Endothelial cell of umbilical vein (primary cell): Measurements from ENCODE around the gene SLC2A11. TPM values are rescaled to one million over a fixed set of nuclear protein-coding genes. Genes with fewer than 3 reads are reported as not detected.

Source experiments
- BruUV-seq: library from RNA; stranded (reverse); fragments of 400-500 nt; replicated peaks from 2 replicates; lab custom pipeline; 2021; lab: Mats Ljungman, UMichigan
- CTCF ChIA-PET: fragments of 300-600, 350-600 bp; sonication (Branson Sonifier 250); formaldehyde crosslinking; loops from one replicate; lab custom pipeline; 2021; ENCODE audit warnings: antibody characterized with exemption, inconsistent platforms; lab: Charles Lee
- POLR2A ChIA-PET: fragments of 300-600, 350-600 bp; sonication (Branson Sonifier 250); formaldehyde crosslinking; loops from one replicate; lab custom pipeline; 2021; ENCODE audit warnings: antibody characterized with exemption, inconsistent platforms; lab: Charles Lee
- DNase-seq: peaks from one replicate; pipeline ENCODE4 v3.0.0-alpha.2; 2011; ENCODE audit warnings: low read depth, low spot score
- FAIRE-seq: peaks from 2 replicates; lab custom pipeline; 2011; peaks lifted over from hg19 to GRCh38; lab: Jason Lieb, UNC
- H2AFZ ChIP-seq: 2 replicates; pipeline ENCODE4 v1.6.0; 2012; ENCODE audit warnings: low read depth, low read length, control low read depth, inconsistent platforms
- H3K27ac ChIP-seq: 2 replicates; pipeline ENCODE4 v1.5.1; 2011; ENCODE audit warnings: low read depth, mild to moderate bottlenecking, control low read depth, low read length, moderate library complexity; ENCODE audit not compliant: insufficient read depth
- H3K27me3 ChIP-seq, 2 experiments: 2 replicates each; pipeline versions ENCODE4 v1.6.0 to v1.6.1; 2011; ENCODE audit warnings: low read length in 2 of 2, mixed read lengths in 1 of 2; ENCODE audit not compliant: control insufficient read depth in 2 of 2, insufficient read depth in 2 of 2
- H3K36me3 ChIP-seq, 2 experiments: 2 replicates in 1 of 2; 3 replicates in 1 of 2; pipeline ENCODE4 v1.5.1; 2011; ENCODE audit warnings: low read length in 2 of 2, mild to moderate bottlenecking in 1 of 2, moderate library complexity in 1 of 2; ENCODE audit not compliant: control insufficient read depth in 2 of 2, insufficient read depth in 2 of 2; ENCODE audit errors: extremely low read depth in 1 of 2
- H3K4me1 ChIP-seq: 3 replicates; pipeline ENCODE4 v1.5.1; 2011; ENCODE audit warnings: mild to moderate bottlenecking, low read length; ENCODE audit not compliant: control insufficient read depth, insufficient read depth; ENCODE audit errors: extremely low read depth
- H3K4me2 ChIP-seq: 2 replicates; pipeline ENCODE4 v1.6.1; 2011; ENCODE audit warnings: low read length, control low read depth, mixed read lengths; ENCODE audit not compliant: insufficient read depth
- H3K4me3 ChIP-seq, 3 experiments: fragments of 200-600 bp in 1 of 3; sonication (generic), shearing (Covaris generic) in 1 of 3; replicated peaks in 1 of 3; 2 replicates each; pipeline ENCODE4 v1.5.1; 2011 to 2016; ENCODE audit warnings: control low read depth in 3 of 3, low read length in 3 of 3, mild to moderate bottlenecking in 2 of 3, inconsistent platforms in 1 of 3, low read depth in 1 of 3, moderate library complexity in 1 of 3; ENCODE audit not compliant: insufficient read depth in 1 of 3
- H3K79me2 ChIP-seq: 2 replicates; pipeline ENCODE4 v1.6.0; 2012; ENCODE audit warnings: low read length, inconsistent platforms; ENCODE audit not compliant: control insufficient read depth, insufficient read depth
- H3K9ac ChIP-seq: replicated peaks from 2 replicates; pipeline ENCODE3; 2011; ENCODE audit warnings: low read length, control low read depth; ENCODE audit not compliant: insufficient read depth; ENCODE audit errors: extremely low read depth
- H3K9me1 ChIP-seq: replicated peaks from 3 replicates; pipeline ENCODE4 v1.6.0; 2011; ENCODE audit warnings: mild to moderate bottlenecking, low read length; ENCODE audit not compliant: control insufficient read depth, insufficient read depth; ENCODE audit errors: extremely low read depth
- H3K9me3 ChIP-seq: replicated peaks from 2 replicates; pipeline ENCODE4 v1.5.1; 2012; ENCODE audit warnings: low read length, inconsistent platforms; ENCODE audit not compliant: control insufficient read depth, insufficient read depth
- H4K20me1 ChIP-seq: replicated peaks from 2 replicates; pipeline ENCODE3; 2011; ENCODE audit warnings: mild to moderate bottlenecking, low read length; ENCODE audit not compliant: control insufficient read depth, insufficient read depth; ENCODE audit errors: extremely low read depth
- CTCF ChIP-seq, 2 donors: IDR thresholded peaks; 1 replicate in 1 of 2; 2 replicates in 1 of 2; pipeline ENCODE4 v1.5.1; 2011; ENCODE audit warnings: low read length in 2 of 2, mild to moderate bottlenecking in 2 of 2, moderate library complexity in 2 of 2, control low read depth in 1 of 2, inconsistent platforms in 1 of 2, low read depth in 1 of 2; ENCODE audit not compliant: insufficient read depth in 1 of 2; ENCODE audit errors: extremely low read depth in 1 of 2
- EZH2 ChIP-seq: IDR thresholded peaks from 2 replicates; pipeline ENCODE4 v1.6.1; 2012; ENCODE audit warnings: borderline replicate concordance, low read depth, mild to moderate bottlenecking, moderate library complexity, low read length, inconsistent platforms; ENCODE audit not compliant: severe bottlenecking
- FOS ChIP-seq: IDR thresholded peaks from 2 replicates; pipeline ENCODE4 v1.6.1; 2011; ENCODE audit warnings: mild to moderate bottlenecking, low read length, moderate library complexity, borderline replicate concordance; ENCODE audit not compliant: insufficient read depth
- GATA2 ChIP-seq: IDR thresholded peaks from 2 replicates; pipeline ENCODE4 v1.7.0; 2011; ENCODE audit warnings: low read depth, mild to moderate bottlenecking, moderate library complexity, mixed read lengths, low read length; ENCODE audit not compliant: insufficient read length, insufficient read depth
- JUN ChIP-seq: IDR thresholded peaks from 2 replicates; pipeline ENCODE4 v1.6.1; 2011; ENCODE audit warnings: borderline replicate concordance, low read depth; ENCODE audit not compliant: insufficient read length, insufficient read depth
- MAX ChIP-seq: IDR thresholded peaks from 2 replicates; pipeline ENCODE4 v1.6.1; 2011; ENCODE audit not compliant: insufficient read depth, insufficient read length
- MYC ChIP-seq: IDR thresholded peaks from one replicate; pipeline ENCODE4 v1.6.1; 2011; ENCODE audit warnings: mild to moderate bottlenecking, low read depth, low read length
- POLR2A ChIP-seq: IDR thresholded peaks from 2 replicates; pipeline ENCODE4 v1.6.1; 2012; ENCODE audit warnings: low read depth, mild to moderate bottlenecking, control low read depth, low read length
- POLR2AphosphoS5 ChIP-seq: IDR thresholded peaks from 2 replicates; pipeline ENCODE4 v1.6.1; 2012; ENCODE audit warnings: low read depth, mild to moderate bottlenecking, control low read depth, low read length, moderate library complexity; ENCODE audit not compliant: insufficient read depth
- dilution Hi-C: fragments of 300-500 bp; cut with MboI; formaldehyde crosslinking; loops from one replicate; pipeline ENCODE4 v1.15.0; 2019; ENCODE audit warnings: low sequenced_read_pairs; ENCODE audit not compliant: extremely low pct_ligation_motif_present
- intact Hi-C: fragments of 100-400 bp; cut with micrococcal nuclease; formaldehyde crosslinking; loops from one replicate; pipeline ENCODE4 v1.10.0; 2022
- polyA plus RNA-seq, 4 experiments: library from polyadenylated mRNA; depleted of rRNA in 3 of 4; stranded (reverse) in 3 of 4; unstranded in 1 of 4; fragments of >200 nt; gene quantifications; 2 replicates each; pipeline versions ENCODE4 v1.2.1 to v1.2.3, GENCODE V29; 2011 to 2012; ENCODE audit warnings: missing spikeins in 1 of 4
- total RNA-seq: library from RNA; stranded (reverse); gene quantifications from 2 replicates; pipeline ENCODE4 v1.2.3, GENCODE V29; 2021

Gene SLC2A11
- total and polyA plus RNA-seq, 2 donors (not counting 3 experiments of a cell fraction or from before 2014, with no cell fraction given), result 4.2 to 4.6 TPM

- intact Hi-C loops (loop anchor here (5.0 kb wide), 1 partner anchor 48 kb away; the partner anchor contains the start of gene SMARCB1), dilution Hi-C loops (no loop called here)
- BruUV-seq, result no TSS peak
- Histone ChIP-seq H3K4me2 (no peak overlapping the region), H3K4me3 (no peak overlapping the region), H3K9ac (no peak overlapping the region), H4K20me1 (no peaks in the 10 kb centered on the region), H3K36me3 (peaks cover 12 to 38% of the 10 kb centered on the region in 2 experiments), H3K27ac (no peak overlapping the region), H3K27me3 (no peaks in the 10 kb centered on the region), H3K79me2 (no peaks in the 10 kb centered on the region), H3K9me1 (no peaks in the 10 kb centered on the region), H2AFZ (no peak overlapping the region), H3K4me1 (peaks cover 2% of the 10 kb centered on the region), H3K9me3 (no peaks in the 10 kb centered on the region)
- DNase-seq (no peak), FAIRE-seq (no peak)
- ChIA-PET POLR2A (no interaction called here), CTCF (interaction anchor here (1.0 to 2.1 kb wide), 3 partner anchors 11 to 64 kb away, joined by 3 to 14 read pairs (median 5); no protein-coding TSS in a partner anchor)
- TF ChIP-seq EZH2 (no peak), GATA2 (no peak), MYC (no peak)
These were observed 22.7 kb upstream of the SLC2A11 start for GRCh38 chr22:23834793-23835483.

- ChIA-PET CTCF (interaction anchor here (1.0 to 2.1 kb wide), 4 partner anchors 14 to 66 kb away, joined by 3 to 14 read pairs (median 6); no protein-coding TSS in a partner anchor), POLR2A (interaction anchor here (0.6 kb wide), 1 partner anchor 465 kb away, joined by 3 read pairs; no protein-coding TSS in a partner anchor)
- Histone ChIP-seq H3K4me3 (no peak overlapping the region), H4K20me1 (no peaks in the 10 kb centered on the region), H3K4me1 (peaks cover 2% of the 10 kb centered on the region), H3K36me3 (peaks cover 12 to 38% of the 10 kb centered on the region in 2 experiments), H3K9me1 (no peaks in the 10 kb centered on the region), H3K79me2 (no peaks in the 10 kb centered on the region), H3K27me3 (no peaks in the 10 kb centered on the region), H3K27ac (no peak overlapping the region), H3K4me2 (no peak overlapping the region), H3K9me3 (no peaks in the 10 kb centered on the region), H3K9ac (no peak overlapping the region), H2AFZ (no peak overlapping the region)
- FAIRE-seq, result no peak
- DNase-seq, result no peak
- dilution Hi-C loops (no loop called here), intact Hi-C loops (loop anchor here (5.0 kb wide), 1 partner anchor 48 kb away; the partner anchor contains the start of gene SMARCB1)
- no peak for TF ChIP-seq POLR2AphosphoS5
- no peak for TF ChIP-seq JUN
- no peak for TF ChIP-seq CTCF (IDR thresholded peaks at IDR 0.05; ENCODE audit: extremely low read depth in 1 of 2, insufficient read depth in 1 of 2, low read depth in 1 of 2, low read length in 2 of 2)
- no peak for TF ChIP-seq EZH2
- no peak for TF ChIP-seq GATA2
- TF ChIP-seq POLR2A, result no peak
- no peak for TF ChIP-seq MAX
- no peak for TF ChIP-seq FOS
- no TSS peak for BruUV-seq
These were observed 22.1 kb upstream of the SLC2A11 start for GRCh38 chr22:23835484-23836144.
